ENCODE data around the gene RABEP2.

The RABEP2 gene

DNA sequence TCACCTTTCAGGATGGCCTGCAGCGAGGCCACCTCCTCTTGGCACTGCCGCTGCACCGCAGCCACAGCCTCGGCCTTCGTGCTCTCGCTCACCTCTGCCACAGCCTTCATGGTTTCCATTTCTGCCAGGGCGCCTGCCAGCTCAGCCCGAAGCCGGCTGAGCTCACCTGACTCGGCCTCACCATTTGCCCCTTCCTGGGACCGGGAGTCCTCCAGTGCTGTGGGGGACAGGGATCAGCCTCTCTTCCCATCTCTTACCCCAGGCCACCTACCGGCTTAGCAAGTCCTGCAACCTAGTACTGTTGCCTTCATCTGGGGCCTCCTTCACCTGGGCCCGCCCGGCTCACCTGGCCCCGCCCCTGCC, 658 bp downstream of the RABEP2 start:
- peaks cover 16% of the 10 kb centered on the region for H3K4me1 Mint-ChIP-seq (ENCODE audit: low read depth)
- H3K27ac Mint-ChIP-seq: peak overlapping the region; percentile 97

DNA sequence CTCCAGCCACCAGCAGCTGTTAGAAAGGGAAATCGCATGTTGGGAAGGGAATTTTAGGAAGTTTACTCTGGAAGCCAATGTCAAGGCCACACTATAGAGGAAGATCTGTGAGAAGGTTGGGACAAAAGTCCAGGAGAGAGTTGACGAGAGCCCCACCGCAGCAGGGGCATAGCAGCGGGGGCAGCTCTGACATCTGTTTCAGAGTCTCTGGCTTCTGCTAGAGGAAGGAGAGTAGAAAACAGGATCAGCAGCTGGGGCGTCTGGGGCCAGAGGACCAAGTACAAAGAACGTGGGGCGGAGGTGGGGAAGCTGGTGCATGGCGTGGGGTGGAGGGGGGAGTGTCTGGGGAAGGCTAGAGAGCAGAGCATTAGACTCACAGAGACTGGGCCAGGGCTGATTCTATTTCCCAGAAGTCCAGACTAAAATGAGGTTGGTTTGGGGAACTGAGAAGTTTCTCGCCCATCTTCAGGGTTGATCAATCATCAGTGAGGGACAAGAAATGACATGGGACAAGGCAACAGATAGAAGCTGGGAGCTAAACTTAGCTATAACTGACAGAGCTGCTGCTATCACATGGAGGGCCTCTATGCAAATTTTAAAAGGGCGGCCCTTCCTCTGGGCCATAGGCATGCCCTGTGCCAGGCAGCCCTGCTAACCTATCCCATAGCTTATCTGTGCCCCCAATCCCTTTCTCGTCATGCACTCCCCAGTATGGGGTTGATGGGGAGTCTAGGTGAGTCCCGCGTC, 1.2 kb downstream of the RABEP2 start:
- H3K4me3 Mint-ChIP-seq: peak overlapping the region; percentile 90
- H3K9me3 Mint-ChIP-seq: no peaks in the 10 kb centered on the region
- H3K4me1 Mint-ChIP-seq (ENCODE audit: low read depth): peaks cover 16% of the 10 kb centered on the region
- H3K27me3 Mint-ChIP-seq: no peaks in the 10 kb centered on the region
- H3K27ac Mint-ChIP-seq: peak overlapping the region; percentile 97
- H3K36me3 Mint-ChIP-seq (ENCODE audit: low read depth): peaks cover 39% of the 10 kb centered on the region
- no peak for DNase-seq

More for the DNA sequence above, 658 bp downstream of the RABEP2 start:
- no peaks in the 10 kb centered on the region for H3K9me3 Mint-ChIP-seq
- H3K27me3 Mint-ChIP-seq: no peaks in the 10 kb centered on the region
- peaks cover 33% of the 10 kb centered on the region for H3K36me3 Mint-ChIP-seq (ENCODE audit: low read depth)
- H3K4me3 Mint-ChIP-seq: peak overlapping the region; percentile 90
- DNase-seq: no peak

DNA sequence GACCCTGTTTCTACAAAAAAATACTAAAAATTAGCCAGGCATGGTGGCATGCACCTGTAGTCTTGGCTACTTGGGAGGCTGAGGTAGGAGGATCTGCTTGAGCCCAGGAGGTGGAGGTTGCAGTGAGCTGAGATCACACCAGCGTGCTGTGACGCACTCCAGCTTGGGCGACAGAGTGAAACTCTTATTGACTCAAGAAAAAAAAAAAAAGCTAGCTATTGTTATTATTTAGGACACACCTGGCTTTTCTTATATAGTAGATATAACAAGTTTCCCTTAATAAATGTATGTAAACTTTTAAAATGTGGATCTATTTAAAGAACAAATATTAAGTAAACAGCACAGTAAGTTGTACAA, 1.8 kb downstream of the RABEP2 start:
- H3K4me1 Mint-ChIP-seq (ENCODE audit: low read depth): peaks cover 16% of the 10 kb centered on the region
- H3K27ac Mint-ChIP-seq: peak overlapping the region; percentile 62
- H3K4me3 Mint-ChIP-seq: peak overlapping the region; percentile 9
- DNase-seq: no peak
- no peaks in the 10 kb centered on the region for H3K27me3 Mint-ChIP-seq
- H3K36me3 Mint-ChIP-seq (ENCODE audit: low read depth): peaks cover 42% of the 10 kb centered on the region
- no peaks in the 10 kb centered on the region for H3K9me3 Mint-ChIP-seq

DNA sequence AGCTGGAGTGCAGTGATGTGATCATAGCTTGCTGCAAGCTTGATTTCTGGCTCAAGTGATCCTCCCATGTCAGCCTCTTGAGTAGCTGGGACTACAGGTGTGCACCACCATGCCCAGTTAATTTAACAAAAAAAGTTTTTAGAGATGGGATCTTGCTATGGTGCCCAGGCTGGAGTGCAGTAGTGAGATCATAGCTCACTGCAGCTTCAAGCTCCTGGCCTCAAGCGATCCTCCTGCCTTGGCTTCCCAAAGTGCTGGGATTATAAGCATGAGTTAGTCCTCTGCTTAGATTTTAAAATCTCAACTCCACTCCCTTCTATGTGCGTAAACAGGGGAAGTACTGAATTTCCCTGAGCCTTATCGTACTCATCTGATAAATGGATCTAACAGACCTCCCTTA, 6.3 kb downstream of the RABEP2 start:
- H3K9me3 Mint-ChIP-seq: no peaks in the 10 kb centered on the region
- peaks cover 68% of the 10 kb centered on the region for H3K36me3 Mint-ChIP-seq (ENCODE audit: low read depth)
- DNase-seq: no peak
- peaks cover 3% of the 10 kb centered on the region for H3K4me1 Mint-ChIP-seq (ENCODE audit: low read depth)
- H3K27ac Mint-ChIP-seq: no peak overlapping the region
- H3K27me3 Mint-ChIP-seq: no peaks in the 10 kb centered on the region
- no peak overlapping the region for H3K4me3 Mint-ChIP-seq

DNA sequence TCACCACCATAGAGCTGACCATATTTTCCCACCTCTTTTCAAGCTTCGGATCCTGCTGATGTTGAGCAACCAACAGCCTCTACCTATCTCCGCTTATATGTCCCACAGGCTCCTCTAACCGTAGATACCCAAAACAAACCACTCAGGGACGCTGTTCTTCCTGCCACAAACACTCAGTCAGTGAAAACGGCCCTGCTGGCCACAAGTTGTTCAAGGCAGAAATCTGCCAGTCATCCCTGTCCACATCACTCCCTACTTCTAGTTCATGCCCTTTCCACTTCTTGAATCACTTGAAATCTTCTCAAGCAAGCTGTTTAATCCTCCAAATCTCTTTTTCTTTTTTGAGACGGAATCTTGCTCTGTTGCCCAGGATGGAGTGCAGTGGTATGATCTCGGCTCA, 7.9 kb downstream of the RABEP2 start:
- no peaks in the 10 kb centered on the region for H3K9me3 Mint-ChIP-seq
- no peak overlapping the region for H3K27ac Mint-ChIP-seq
- no peaks in the 10 kb centered on the region for H3K27me3 Mint-ChIP-seq
- no peak overlapping the region for H3K4me3 Mint-ChIP-seq
- H3K36me3 Mint-ChIP-seq (ENCODE audit: low read depth): peaks cover 69% of the 10 kb centered on the region
- DNase-seq: no peak
- no peaks in the 10 kb centered on the region for H3K4me1 Mint-ChIP-seq (ENCODE audit: low read depth)

DNA sequence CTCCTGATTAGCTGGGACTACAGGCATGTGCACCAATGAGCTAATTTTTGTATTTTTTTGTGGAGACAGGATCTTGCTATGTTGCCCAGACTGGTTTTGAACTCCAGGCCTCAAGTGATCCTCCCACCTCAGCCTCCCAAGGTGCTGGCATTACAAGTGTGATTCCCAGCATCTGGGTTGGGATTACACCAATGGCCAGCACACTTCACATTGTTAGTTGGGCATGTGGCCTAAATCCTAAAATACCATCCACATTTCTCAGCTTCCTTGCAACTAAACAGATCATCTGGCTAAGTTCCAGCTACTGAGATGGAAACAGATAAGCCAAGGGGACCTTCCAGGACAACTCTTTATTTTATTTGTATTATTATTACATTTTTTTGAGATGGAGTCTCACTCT, 9.9 kb downstream of the RABEP2 start:
- Mint-ChIP-seq H3K27ac (no peak overlapping the region), H3K9me3 (no peaks in the 10 kb centered on the region), H3K4me3 (no peak overlapping the region), H3K4me1 (ENCODE audit: low read depth) (no peaks in the 10 kb centered on the region), H3K36me3 (ENCODE audit: low read depth) (peaks cover 70% of the 10 kb centered on the region), H3K27me3 (no peaks in the 10 kb centered on the region)
- DNase-seq: no peak

DNA sequence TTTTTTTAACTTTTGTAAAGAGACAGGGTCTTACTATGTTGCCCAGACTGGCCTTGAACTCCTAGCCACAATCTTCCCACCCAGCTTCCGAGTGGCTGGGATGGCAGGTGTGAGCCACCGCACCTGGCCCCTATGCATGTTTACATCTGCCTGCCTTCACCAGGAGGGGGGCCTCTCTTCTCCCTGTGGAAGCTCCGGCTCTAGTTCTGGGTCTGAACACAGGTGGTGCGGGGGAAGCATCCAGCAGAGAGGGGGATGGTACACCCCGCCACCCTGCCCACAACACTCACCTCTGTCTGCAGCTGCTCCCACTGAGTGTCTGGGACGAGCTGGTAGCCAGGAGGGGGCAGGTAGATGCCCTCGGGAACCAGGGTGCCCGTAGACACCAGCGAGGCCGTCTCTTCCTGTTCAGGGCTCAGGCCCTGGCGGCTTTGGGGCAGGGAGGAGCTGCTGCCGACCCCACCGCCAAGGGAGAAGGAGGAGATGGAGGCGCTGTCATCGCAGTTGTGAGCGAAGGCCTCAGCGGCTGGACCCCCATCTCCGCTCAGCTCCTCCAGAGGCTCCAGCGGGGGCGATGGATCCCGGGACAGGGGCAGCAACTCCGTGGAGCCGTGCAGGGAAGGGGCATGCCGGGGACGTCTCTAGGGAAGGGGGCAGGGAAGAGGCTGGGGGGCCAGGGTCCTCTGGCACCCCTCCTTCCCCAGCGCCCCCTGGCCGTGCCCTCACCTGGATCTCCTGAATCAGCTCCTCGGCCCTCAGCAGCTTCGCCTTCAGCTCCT, 10.9 kb downstream of the RABEP2 start:
- no peak overlapping the region for H3K4me3 Mint-ChIP-seq
- no peak overlapping the region for H3K27ac Mint-ChIP-seq
- no peak for DNase-seq
- H3K9me3 Mint-ChIP-seq: no peaks in the 10 kb centered on the region
- H3K4me1 Mint-ChIP-seq (ENCODE audit: low read depth): no peaks in the 10 kb centered on the region
- no peaks in the 10 kb centered on the region for H3K27me3 Mint-ChIP-seq
- peaks cover 64% of the 10 kb centered on the region for H3K36me3 Mint-ChIP-seq (ENCODE audit: low read depth)

DNA sequence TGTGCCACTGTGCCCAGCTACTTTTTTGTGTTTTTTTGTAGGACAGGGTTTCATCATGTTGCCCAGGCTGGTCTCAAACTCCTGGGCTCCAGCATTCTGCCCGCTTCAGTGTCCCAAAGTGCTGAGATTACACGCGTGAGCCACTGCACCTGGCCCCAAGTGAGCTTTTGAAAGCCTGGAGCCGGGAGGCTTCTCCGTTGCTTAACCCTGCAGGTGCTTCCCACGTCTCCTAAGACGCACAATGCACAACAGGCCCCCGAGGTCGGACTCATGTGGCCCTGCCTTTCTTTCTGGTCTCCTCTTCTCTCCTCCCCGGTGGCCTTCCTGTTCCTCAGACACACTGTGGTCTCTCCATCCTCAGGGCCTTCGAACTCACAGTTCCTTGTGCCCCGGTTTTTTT, 12.5 kb downstream of the RABEP2 start:
- Mint-ChIP-seq H3K27me3 (no peaks in the 10 kb centered on the region), H3K36me3 (ENCODE audit: low read depth) (peaks cover 60% of the 10 kb centered on the region), H3K4me3 (no peak overlapping the region), H3K9me3 (no peaks in the 10 kb centered on the region), H3K27ac (no peak overlapping the region), H3K4me1 (ENCODE audit: low read depth) (no peaks in the 10 kb centered on the region)
- DNase-seq: no peak

DNA sequence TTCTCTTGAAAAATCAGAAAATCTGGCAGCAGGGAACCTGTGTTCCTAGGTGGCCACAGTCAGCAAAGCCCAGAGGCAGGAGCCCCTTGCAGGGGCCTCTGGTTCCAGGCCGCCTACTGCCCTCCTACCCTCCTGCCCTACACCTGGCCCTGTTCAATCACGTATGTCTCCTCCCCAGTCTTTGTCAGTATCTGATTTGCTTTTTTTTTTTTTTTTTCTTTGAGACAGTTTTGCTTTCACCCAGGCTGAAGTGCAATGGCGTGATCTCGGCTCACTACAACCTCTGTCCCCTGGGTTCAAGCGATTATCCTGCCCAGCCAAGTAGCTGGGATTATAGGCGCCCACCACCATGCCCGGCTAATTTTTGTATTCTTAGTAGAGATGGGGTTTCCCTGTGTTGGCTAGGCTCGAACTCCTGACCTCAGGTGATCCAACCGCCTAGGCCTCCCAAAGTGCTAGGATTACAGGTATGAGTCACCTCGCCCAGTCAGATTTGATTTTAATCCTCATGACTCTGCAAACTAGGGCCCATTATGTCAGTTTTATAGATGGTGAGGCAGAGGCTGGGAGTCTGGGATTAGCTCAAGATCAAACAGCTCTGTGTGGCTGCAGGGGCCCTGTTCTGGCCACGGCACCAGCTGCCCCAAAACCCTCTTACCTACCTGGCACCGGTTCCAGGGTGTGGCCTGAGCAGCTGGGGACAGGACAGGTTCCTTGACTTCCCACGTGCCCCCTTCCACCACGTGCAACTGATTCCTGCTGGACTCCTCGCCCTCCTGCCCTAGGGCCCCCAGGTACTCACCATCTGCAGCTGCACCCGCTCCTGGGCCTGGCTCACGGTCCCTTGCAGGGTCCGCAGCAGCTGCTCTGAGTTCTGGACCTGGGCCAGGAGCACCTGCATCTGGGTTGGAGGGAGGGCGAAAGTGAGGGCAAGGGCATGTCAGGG, 14.7 kb downstream of the RABEP2 start:
- no peak for DNase-seq
- Mint-ChIP-seq H3K27me3 (no peaks in the 10 kb centered on the region), H3K4me1 (ENCODE audit: low read depth) (no peaks in the 10 kb centered on the region), H3K36me3 (ENCODE audit: low read depth) (peaks cover 46% of the 10 kb centered on the region), H3K27ac (no peak overlapping the region), H3K4me3 (no peak overlapping the region), H3K9me3 (no peaks in the 10 kb centered on the region)

DNA sequence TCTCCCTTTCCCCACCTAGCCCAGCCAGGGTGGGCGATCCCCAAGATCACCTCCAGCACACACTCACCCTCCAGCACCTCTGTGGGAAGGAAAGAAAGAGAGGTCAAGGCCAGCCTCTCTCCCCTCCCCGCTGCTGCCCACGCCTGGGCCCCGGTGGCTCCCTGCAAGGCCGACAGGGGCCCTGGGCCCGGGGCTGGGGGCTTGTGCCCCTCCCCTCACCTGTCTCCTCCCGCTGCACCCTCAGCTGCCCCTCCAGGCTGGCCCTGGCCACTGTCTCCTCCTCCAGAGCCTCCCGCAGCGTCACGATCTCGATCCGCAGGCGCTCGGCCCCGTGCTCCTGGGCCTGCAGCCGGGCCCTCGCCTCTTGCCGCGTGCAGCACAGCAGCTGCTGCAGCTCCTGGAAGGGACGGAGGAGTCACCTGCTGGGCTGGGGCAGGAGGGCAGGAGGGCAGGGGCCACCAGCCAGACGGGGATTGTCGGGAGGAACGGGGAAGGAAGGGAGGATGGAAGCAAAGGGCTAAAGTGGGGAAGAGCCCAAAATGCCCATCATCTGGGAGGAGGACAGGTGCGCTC, 19.2 kb downstream of the RABEP2 start:
- H3K27ac Mint-ChIP-seq: no peak overlapping the region
- DNase-seq: no peak
- no peaks in the 10 kb centered on the region for H3K9me3 Mint-ChIP-seq
- H3K36me3 Mint-ChIP-seq (ENCODE audit: low read depth): peaks cover 23% of the 10 kb centered on the region
- H3K27me3 Mint-ChIP-seq: no peaks in the 10 kb centered on the region
- peaks cover 3% of the 10 kb centered on the region for H3K4me1 Mint-ChIP-seq (ENCODE audit: low read depth)
- H3K4me3 Mint-ChIP-seq: no peak overlapping the region

DNA sequence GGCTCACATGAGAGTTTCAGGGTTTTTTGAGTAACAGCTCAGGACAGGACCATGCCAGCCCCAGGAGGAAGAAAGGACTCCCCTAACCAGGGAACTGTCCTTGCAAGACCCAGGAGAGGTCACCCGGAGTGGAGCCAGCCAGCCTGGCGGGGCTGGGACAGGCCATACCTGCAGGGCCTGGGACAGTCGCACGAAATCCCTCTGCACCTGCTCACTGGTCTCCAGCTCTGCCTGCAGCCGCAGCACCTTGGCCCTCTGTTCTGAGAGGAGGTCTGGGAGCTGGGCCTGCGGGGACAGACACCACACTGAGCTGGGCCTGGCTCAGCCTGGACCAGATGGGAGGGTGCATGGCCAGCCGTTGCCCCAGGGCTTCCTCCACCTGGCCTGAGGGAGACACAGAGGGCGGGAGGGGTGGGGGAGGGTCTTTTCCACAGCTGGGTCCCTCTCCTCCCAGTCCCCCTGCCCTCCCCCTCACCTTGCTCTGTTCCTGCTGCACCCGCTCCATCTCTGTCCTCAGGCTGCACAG, 19.7 kb downstream of the RABEP2 start:
- peaks cover 20% of the 10 kb centered on the region for H3K36me3 Mint-ChIP-seq (ENCODE audit: low read depth)
- no peak for DNase-seq
- no peaks in the 10 kb centered on the region for H3K9me3 Mint-ChIP-seq
- no peaks in the 10 kb centered on the region for H3K27me3 Mint-ChIP-seq
- peaks cover 3% of the 10 kb centered on the region for H3K4me1 Mint-ChIP-seq (ENCODE audit: low read depth)
- no peak overlapping the region for H3K4me3 Mint-ChIP-seq
- no peak overlapping the region for H3K27ac Mint-ChIP-seq

DNA sequence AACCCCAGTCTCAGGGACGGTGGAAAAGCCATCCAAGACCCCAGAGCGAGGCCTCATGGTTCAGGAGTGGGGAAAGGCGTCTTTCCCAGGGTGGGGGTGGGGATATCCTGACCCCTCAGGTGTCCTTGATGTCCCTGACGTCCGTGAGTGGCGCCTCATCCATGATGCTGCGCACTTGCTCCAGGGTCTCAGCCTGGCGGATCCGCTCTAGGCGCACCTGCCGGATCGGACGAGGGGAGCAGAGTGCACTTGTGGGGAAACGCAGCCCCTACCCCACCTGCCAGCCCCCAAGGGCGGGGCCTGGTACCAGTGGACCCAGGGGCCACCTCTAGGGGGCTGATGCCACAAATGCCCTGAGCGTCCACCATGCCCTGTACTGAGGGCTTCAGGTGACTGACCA, 20.2 kb downstream of the RABEP2 start:
- Mint-ChIP-seq H3K4me1 (ENCODE audit: low read depth) (peaks cover 3% of the 10 kb centered on the region), H3K36me3 (ENCODE audit: low read depth) (peaks cover 17% of the 10 kb centered on the region), H3K4me3 (no peak overlapping the region), H3K27me3 (no peaks in the 10 kb centered on the region), H3K9me3 (no peaks in the 10 kb centered on the region), H3K27ac (no peak overlapping the region)
- no peak for DNase-seq

DNA sequence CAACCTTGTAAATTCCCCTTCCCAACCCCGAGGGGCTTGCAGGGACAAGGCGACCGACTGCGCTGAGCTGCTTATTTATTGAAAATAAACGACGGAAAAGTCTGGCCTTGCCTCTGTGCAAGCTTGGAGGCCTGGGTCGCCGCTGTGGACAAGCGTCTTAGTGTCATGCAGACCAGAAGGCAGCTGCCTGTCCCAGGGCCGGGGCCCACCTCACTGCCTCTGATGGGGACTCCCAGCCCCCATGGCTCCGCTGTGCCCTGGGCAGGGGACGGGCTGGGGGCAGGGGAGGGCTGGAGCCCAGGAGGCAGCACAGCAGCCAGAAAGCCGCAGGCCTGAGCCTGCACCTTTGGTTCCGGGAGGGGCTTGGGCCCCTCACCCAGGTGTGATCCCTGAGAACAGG, 20.7 kb downstream of the RABEP2 start:
- H3K4me1 Mint-ChIP-seq (ENCODE audit: low read depth): peaks cover 3% of the 10 kb centered on the region
- H3K27me3 Mint-ChIP-seq: no peaks in the 10 kb centered on the region
- H3K4me3 Mint-ChIP-seq: no peak overlapping the region
- no peak for DNase-seq
- H3K27ac Mint-ChIP-seq: no peak overlapping the region
- no peaks in the 10 kb centered on the region for H3K9me3 Mint-ChIP-seq
- H3K36me3 Mint-ChIP-seq (ENCODE audit: low read depth): peaks cover 17% of the 10 kb centered on the region

DNA sequence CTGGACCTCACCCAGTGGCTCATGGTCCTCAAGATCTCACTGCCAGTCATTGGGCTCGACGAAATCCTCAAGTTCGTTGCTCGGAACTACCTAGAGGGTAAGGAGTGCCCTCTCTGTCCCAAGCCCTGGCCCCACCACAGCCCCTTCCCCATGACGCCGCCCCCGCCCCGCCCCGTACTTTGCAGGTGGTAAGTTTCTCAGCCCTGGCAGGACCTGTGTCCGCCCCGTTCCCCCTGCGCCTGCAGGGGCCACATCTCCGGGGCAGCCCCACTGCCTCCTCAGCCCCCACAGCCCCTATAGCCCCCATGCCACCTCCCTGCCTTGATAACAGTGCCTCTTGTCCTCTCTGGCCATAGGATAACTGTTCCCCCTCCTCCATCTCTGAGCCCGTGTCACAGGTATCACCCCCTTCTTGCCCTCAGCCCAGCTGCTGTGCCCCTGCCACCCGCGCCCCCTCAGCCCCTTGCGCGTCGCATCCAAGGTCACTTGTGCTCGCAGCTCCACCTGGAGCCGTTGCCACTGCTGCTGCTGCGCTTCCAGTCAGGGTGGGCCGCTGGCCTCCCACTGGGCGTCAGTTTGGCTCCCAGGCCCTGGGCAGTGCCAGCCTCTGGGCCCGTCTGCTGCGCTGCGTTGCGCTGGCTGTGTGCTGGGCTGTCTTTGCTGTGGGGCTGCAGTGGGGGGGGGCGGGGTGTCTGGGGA, 21.5 kb downstream of the RABEP2 start:
- Mint-ChIP-seq H3K27me3 (no peaks in the 10 kb centered on the region), H3K36me3 (ENCODE audit: low read depth) (peaks cover 14% of the 10 kb centered on the region), H3K27ac (no peak overlapping the region), H3K4me1 (ENCODE audit: low read depth) (peaks cover 3% of the 10 kb centered on the region), H3K9me3 (no peaks in the 10 kb centered on the region), H3K4me3 (no peak overlapping the region)
- no peak for DNase-seq

Data from activated T-cell treated with anti-CD3 and anti-CD28 coated beads, Interleukin-2, amount 50 U/mL, for 24 hours (primary cell).